ENCODE data around the gene SIRT7. TPM values are rescaled to one million over a fixed set of nuclear protein-coding genes. Genes with fewer than 3 reads are reported as not detected.
A peak's percentile ranks its signal among the peaks of the same experiment; 100 is the strongest.

SIRT7 gene
- total RNA-seq, 1 experiment from 2014 or later = 24.2 TPM

GRCh38 chr17:81959362-81960129, 41.6 kb upstream of the SIRT7 start (continued):
- 0 out of 2 replicates have a peak, but pooled peaks have one; percentile 27 for TF ChIP-seq HMGXB4 (CRISPR knock-in tag; IDR thresholded peaks at IDR 0.05)
- TF ChIP-seq ZNF281 (CRISPR knock-in tag; IDR thresholded peaks at IDR 0.05) = no peak
- no peak for TF ChIP-seq ZNF317 (CRISPR knock-in tag; IDR thresholded peaks at IDR 0.05; ENCODE audit: borderline replicate concordance, low read depth)
- no peak for TF ChIP-seq ZBTB43 (CRISPR knock-in tag; IDR thresholded peaks at IDR 0.05)
- TF ChIP-seq SMAD3 (CRISPR knock-in tag; IDR thresholded peaks at IDR 0.05; ENCODE audit: borderline replicate concordance) = no peak
- TF ChIP-seq HMGA2 (CRISPR knock-in tag; IDR thresholded peaks at IDR 0.05) = no peak
- TF ChIP-seq MAX (CRISPR knock-in tag; IDR thresholded peaks at IDR 0.05) = no peak
- no peak for TF ChIP-seq NFYB (CRISPR knock-in tag; conservative IDR thresholded peaks at IDR 0.05; ENCODE audit: low read depth)
- 0 out of 2 replicates have a peak, but pooled peaks have one; percentile 34 for TF ChIP-seq E2F5 (CRISPR knock-in tag; IDR thresholded peaks at IDR 0.05)
- TF ChIP-seq JAZF1 (CRISPR knock-in tag; IDR thresholded peaks at IDR 0.05) = no peak
- TF ChIP-seq SMAD4 (CRISPR knock-in tag; IDR thresholded peaks at IDR 0.05) = no peak
- no peak for TF ChIP-seq NFATC4 (CRISPR knock-in tag; IDR thresholded peaks at IDR 0.05)
- TF ChIP-seq KAT7 (CRISPR knock-in tag; IDR thresholded peaks at IDR 0.05; ENCODE audit: borderline replicate concordance) = no peak
- no peak for TF ChIP-seq ZBTB21 (CRISPR knock-in tag; IDR thresholded peaks at IDR 0.05; ENCODE audit: borderline replicate concordance)
- TF ChIP-seq TCF7 (CRISPR knock-in tag; IDR thresholded peaks at IDR 0.05; ENCODE audit: low read depth) = no peak
- no peak for TF ChIP-seq RORB (CRISPR knock-in tag; IDR thresholded peaks at IDR 0.05)
- no peak for TF ChIP-seq FOXJ3 (CRISPR knock-in tag; IDR thresholded peaks at IDR 0.05; ENCODE audit: borderline replicate concordance)
- no peak for TF ChIP-seq IRF1 (CRISPR knock-in tag; IDR thresholded peaks at IDR 0.05)
- peak; percentile 4; the same call in 1 of the 2 replicates for TF ChIP-seq ZNF423 (CRISPR knock-in tag; IDR thresholded peaks at IDR 0.05)
- TF ChIP-seq PREB (CRISPR knock-in tag; IDR thresholded peaks at IDR 0.05; ENCODE audit: borderline replicate concordance) = no peak
- no peak for TF ChIP-seq SP1 (CRISPR knock-in tag; conservative IDR thresholded peaks at IDR 0.05)
- TF ChIP-seq ERG (CRISPR knock-in tag; IDR thresholded peaks at IDR 0.05) = no peak
- TF ChIP-seq ATF6 (CRISPR knock-in tag; IDR thresholded peaks at IDR 0.05) = no peak
- TF ChIP-seq ATF3 (CRISPR knock-in tag; conservative IDR thresholded peaks at IDR 0.05) = no peak
